PFSK-1 (cell line): ENCODE results near the gene SH2B3.

ENCODE experiments used
- FOXP2 ChIP-seq: optimal IDR thresholded peaks from 2 replicates; pipeline ENCODE3; 2011; ENCODE audit warnings: borderline replicate concordance, control low read depth, inconsistent platforms; ENCODE audit not compliant: insufficient read depth; ENCODE audit errors: extremely low read length, extremely low read depth
- POLR2AphosphoS5 ChIP-seq: IDR thresholded peaks from 2 replicates; pipeline ENCODE4 v1.6.1; 2012; ENCODE audit warnings: low read depth, mild to moderate bottlenecking, control low read depth, low read length, moderate library complexity
- SIN3A ChIP-seq: IDR thresholded peaks from 2 replicates; pipeline ENCODE4 v1.6.1; 2012; ENCODE audit warnings: mild to moderate bottlenecking, low read length, moderate library complexity, borderline replicate concordance; ENCODE audit not compliant: insufficient read depth
- TAF1 ChIP-seq: IDR thresholded peaks from 2 replicates; pipeline ENCODE4 v1.6.1; 2012; ENCODE audit warnings: low read length, control low read depth, borderline replicate concordance; ENCODE audit not compliant: insufficient read depth
- TF ChIP-seq, protein P1 (sequence below), 2 experiments: IDR thresholded peaks; 2 replicates each; pipeline versions ENCODE4 v1.6.1 to v1.8.0; 2011 to 2012; ENCODE audit warnings: low read depth in 2 of 2, low read length in 2 of 2, control low read depth in 1 of 2, inconsistent platforms in 1 of 2, mild to moderate bottlenecking in 1 of 2, moderate library complexity in 1 of 2; ENCODE audit not compliant: insufficient read depth in 1 of 2

DNA sequence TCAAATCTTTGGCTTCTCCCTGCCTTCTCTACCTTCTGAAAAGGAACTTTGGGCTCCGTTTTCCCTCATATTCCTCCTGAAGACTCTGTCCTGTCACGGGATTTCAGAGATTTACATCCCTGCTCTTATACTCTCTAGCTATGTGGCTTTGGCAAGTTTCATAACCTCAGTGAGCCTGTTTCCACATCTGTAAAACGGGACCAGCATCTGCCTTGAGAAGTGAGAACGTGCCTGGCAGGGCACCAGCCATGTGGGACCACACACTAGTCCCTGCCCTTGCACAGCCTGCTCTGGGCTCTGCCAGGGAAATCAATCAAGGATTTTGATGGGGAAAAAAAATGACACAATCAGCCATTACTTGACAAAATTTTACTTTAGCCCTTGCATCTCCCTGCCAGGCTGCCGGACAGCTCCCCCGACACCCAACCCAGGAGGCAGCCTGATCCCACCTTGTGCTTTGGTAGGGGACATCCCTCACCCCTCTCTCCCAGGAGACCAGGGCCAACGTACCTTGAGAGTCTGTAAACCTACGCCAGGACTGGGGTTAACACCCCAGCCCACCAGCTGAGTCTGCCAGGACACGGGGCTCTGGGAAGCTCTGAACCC lies 45.3 kb upstream of the SH2B3 start:
- TF ChIP-seq POLR2AphosphoS5 (no peak), TAF1 (no peak), SIN3A (no peak), FOXP2 (no peak)
- TF ChIP-seq, protein P1, sequence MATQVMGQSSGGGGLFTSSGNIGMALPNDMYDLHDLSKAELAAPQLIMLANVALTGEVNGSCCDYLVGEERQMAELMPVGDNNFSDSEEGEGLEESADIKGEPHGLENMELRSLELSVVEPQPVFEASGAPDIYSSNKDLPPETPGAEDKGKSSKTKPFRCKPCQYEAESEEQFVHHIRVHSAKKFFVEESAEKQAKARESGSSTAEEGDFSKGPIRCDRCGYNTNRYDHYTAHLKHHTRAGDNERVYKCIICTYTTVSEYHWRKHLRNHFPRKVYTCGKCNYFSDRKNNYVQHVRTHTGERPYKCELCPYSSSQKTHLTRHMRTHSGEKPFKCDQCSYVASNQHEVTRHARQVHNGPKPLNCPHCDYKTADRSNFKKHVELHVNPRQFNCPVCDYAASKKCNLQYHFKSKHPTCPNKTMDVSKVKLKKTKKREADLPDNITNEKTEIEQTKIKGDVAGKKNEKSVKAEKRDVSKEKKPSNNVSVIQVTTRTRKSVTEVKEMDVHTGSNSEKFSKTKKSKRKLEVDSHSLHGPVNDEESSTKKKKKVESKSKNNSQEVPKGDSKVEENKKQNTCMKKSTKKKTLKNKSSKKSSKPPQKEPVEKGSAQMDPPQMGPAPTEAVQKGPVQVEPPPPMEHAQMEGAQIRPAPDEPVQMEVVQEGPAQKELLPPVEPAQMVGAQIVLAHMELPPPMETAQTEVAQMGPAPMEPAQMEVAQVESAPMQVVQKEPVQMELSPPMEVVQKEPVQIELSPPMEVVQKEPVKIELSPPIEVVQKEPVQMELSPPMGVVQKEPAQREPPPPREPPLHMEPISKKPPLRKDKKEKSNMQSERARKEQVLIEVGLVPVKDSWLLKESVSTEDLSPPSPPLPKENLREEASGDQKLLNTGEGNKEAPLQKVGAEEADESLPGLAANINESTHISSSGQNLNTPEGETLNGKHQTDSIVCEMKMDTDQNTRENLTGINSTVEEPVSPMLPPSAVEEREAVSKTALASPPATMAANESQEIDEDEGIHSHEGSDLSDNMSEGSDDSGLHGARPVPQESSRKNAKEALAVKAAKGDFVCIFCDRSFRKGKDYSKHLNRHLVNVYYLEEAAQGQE (IDR thresholded peaks at IDR 0.05; ENCODE audit: insufficient read depth in 1 of 2, low read depth in 2 of 2, low read length in 2 of 2) = no peak
